Activated T-helper 1 cell treated with Interleukin-2 at 50 U/mL for 16 hours (primary cell): ENCODE measurements around the gene PSMB4.

Experiments
- DNase-seq: peaks from one replicate; pipeline ENCODE4 v3.0.0-alpha.2; 2020; ENCODE audit warnings: low read depth

PSMB4 gene

GRCh38 chr1:151443846-151444782, 44.7 kb downstream of the PSMB4 start:
- peak; percentile 17 for DNase-seq

- no peak for DNase-seq
These were observed 45.4 kb downstream of the PSMB4 start for GRCh38 chr1:151444783-151445177.

- no peak for DNase-seq
These were observed 48.3 kb downstream of the PSMB4 start for GRCh38 chr1:151447696-151448095.
